Medulla oblongata (tissue), 1 donor: Measurements from ENCODE around the gene NPY4R.
"Not testable (repeated sequence)": the region's sequence is repeated elsewhere in the genome, so short reads cannot be mapped to it uniquely, and the experiment has no call there.

Experiments used
- DNase-seq: peaks from one replicate; pipeline ENCODE4 v3.0.0-alpha.2; 2015; ENCODE audit errors: extremely low spot score

Gene NPY4R, protein sequence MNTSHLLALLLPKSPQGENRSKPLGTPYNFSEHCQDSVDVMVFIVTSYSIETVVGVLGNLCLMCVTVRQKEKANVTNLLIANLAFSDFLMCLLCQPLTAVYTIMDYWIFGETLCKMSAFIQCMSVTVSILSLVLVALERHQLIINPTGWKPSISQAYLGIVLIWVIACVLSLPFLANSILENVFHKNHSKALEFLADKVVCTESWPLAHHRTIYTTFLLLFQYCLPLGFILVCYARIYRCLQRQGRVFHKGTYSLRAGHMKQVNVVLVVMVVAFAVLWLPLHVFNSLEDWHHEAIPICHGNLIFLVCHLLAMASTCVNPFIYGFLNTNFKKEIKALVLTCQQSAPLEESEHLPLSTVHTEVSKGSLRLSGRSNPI

GRCh38 chr10:46465765-46466164, at the start of gene NPY4R:
Gene NPY4R, minus strand, starts transcription at chr10:46465958. Its CDS starts 3,323 bp downstream, at chr10:46462635.
- not testable (repeated sequence) for DNase-seq

- no peak for DNase-seq
Measured at GRCh38 chr10:46515366-46515765, 49.6 kb upstream of the NPY4R start.

GRCh38 chr10:46514899-46515298, 49.1 kb upstream of the NPY4R start:
- no peak for DNase-seq

DNA sequence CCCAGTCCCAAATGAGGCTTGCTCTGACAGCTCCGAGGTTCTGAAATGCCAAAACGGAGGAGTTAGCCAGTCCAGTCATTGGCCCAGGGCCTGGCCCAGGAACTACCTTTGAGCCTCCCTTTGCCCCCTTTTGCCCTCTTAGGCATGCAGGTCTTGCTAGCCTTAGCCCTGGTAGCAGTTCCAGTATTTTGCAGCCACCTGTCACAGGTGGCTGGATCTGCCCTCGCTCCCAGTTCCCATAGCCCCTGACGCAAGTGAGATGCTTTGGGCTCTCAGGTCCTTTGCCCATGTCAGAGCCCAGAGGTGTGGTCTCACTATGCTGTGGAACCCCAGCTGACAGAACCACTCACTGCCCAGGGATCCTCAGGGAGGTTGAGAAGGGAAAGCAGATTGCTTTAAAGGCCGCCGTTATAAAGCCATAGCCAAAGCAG, 48.7 kb upstream of the NPY4R start:
- no peak for DNase-seq

- DNase-seq: not testable (repeated sequence)
Measured at GRCh38 chr10:46513333-46513732, 47.6 kb upstream of the NPY4R start.

DNA sequence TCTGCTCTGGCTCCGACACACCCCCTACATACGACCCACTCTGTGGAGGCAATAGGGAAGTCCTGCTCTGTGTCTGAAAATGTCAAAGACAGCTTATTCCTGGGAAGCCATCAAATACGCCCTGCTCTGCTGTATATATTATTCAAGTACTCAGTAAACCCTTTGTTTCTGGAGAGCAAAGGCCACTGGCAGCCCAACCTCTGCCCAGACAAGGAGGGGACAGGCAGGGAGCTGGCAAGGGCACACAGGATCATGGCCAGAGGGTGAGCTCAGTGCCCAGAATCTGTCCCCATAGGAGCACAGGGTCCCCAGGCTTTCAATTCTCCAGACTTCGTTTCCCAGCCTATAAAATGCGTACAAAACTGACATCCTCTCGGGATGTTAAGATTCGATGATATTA, 47.0 kb upstream of the NPY4R start:
- not testable (repeated sequence) for DNase-seq

DNA sequence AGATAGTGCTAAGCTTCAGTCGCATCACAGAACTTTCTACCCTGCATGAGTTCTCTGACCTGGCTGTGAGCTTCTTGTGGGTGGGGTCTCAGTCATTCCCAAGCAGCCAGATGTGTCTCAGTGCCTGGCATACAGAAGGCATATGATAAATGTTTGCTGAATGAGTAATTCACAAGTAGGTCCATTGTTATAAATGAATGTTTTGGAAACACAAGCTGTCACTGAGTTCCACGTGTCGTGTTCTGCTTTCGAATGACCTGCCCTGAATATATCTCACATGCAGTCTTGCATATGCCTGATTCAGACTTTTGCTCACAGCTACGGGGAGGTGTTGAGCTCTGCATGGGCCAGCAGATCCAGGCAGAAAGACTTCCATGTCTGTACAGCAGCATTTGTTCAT, 46.2 kb upstream of the NPY4R start:
- not testable (repeated sequence) for DNase-seq

- DNase-seq: not testable (repeated sequence)
Measured at GRCh38 chr10:46499990-46500389, 34.2 kb upstream of the NPY4R start.

GRCh38 chr10:46498985-46499703, 33.4 kb upstream of the NPY4R start:
- DNase-seq: not testable (repeated sequence)

DNA sequence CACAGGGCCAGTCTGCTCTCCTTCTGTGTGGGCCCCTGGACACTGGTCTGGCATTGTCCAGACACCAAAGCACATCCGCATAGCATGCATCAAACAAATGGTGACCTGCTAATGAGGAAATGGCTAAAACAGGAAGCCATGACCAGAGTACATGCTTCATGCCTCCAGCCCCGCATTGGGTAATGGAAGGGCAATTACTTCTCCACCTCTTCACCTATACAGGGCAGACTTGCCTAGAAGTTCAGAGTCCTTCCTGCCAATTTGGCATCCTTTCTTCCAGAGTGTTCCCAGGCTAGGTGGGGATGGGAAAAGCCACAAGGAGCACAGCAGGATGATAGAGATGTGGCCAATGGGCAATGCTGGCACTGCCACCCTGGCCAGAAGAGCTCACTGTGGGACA, 32.1 kb upstream of the NPY4R start:
- DNase-seq: not testable (repeated sequence)

GRCh38 chr10:46497401-46497800, 31.6 kb upstream of the NPY4R start:
- DNase-seq: not testable (repeated sequence)

DNA sequence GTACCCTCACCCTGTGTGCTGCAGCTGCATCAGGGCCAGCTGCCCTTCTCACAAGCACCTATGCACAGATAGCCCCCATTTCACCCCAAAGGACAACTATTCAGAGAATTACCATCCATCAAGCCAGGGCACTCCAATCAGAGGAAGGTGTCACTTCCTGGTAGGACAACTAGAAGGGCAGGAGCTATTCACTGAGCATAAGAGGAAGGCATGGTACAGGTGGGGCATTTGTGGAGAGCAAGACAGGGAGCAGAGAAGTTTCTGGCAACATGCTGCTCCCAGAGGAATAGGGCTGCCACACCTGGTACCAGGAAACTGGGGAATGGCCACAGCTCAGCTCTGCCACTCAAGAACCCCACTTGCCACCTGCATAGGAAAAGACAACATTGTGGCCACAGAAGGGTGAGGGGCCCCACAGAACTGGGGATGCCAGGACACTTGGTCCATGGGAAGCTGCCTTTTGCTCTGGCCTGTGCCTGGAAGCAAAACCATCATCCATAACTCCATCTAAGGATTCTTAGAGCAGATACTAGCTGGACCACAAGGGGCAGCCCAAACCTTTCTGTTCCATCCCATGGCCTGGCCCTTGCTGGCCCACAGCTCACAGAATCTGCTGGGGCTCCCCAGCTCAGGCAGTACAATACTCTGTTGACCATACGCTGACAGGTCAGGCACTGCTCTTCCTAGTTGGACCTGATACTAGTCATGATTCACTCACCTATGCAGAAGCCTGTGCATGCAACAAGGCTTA, 25.8 kb upstream of the NPY4R start:
- not testable (repeated sequence) for DNase-seq

GRCh38 chr10:46490285-46490684, 24.5 kb upstream of the NPY4R start:
- not testable (repeated sequence) for DNase-seq

DNA sequence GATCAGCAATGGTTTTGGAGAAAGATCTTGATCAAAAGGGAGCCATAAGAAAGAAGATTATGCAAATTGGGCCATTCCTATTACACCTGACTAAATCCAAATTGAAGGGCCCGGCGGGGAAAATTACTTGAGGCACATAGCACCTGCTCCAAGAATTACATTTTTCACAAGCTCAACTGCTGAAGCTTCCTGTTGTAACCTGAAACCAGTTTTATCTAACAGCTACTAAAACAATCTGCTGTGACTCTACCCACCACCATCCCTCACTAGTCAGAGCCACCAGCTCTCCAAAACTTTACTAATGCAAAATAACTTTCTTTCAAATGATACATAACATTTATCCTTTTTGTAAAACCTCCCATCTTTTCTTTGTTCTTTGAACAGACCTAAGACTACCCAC, 20.7 kb upstream of the NPY4R start:
- not testable (repeated sequence) for DNase-seq

GRCh38 chr10:46474746-46475320, 9.1 kb upstream of the NPY4R start:
- DNase-seq: not testable (repeated sequence)

DNA sequence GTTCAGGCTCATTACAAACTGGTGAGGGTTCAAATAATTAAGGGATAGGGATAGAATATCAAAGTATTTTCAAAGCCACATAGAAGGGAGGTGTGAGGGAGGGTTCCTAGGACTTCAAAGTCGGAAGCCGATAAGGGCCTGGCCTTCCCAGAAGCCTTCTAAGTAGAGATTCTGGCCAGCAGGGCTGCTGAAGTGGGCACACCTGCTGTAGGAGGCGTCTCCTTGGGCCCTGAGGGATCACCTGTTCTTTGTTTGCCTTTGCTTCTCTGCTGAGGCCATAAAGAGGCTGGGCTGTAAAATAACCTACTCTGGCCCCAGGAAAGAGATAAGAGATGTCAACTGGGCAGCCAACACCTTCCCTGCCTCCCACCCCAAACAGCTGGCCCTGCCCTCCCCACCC, 8.0 kb upstream of the NPY4R start:
- DNase-seq: not testable (repeated sequence)

DNA sequence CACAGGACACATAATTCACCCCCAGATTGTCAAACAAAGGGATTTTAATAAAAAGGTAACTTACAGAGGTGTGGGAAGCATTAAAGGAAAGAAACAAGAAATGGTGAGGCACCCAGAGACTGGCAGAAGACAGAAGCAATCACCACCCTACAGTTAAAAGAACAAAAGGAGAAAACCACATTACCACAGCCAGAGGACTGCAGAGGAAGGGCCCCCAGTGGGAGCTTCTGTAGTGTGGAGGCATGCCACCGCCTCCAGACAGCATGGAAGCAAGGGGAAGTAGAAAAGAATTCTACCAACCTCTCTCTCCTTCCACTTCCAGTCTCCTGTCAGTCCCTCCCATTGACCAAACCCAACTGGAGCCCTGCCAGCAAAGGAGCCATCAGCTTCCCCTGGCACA, 4.4 kb upstream of the NPY4R start:
- not testable (repeated sequence) for DNase-seq

GRCh38 chr10:46468119-46468809, 2.5 kb upstream of the NPY4R start:
- not testable (repeated sequence) for DNase-seq

DNA sequence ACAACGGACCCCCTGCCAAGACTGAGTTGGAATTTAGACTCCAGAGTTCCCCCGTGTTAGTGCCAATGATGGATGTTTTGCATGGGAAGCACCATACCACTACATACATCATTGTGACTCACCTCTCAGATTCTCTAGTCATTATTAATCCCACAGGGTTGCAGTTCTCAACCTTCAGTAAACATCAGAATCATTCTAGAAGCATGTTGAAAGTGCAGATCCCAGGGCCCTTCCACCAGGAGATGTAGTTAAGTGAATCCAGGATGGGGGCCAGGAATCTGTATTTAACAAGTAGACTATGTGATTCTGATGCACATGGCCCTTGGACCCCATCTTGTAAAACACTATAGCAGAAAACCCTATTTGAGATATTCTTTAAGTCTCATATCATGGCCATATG, 2.1 kb downstream of the NPY4R start:
- DNase-seq: not testable (repeated sequence)

DNA sequence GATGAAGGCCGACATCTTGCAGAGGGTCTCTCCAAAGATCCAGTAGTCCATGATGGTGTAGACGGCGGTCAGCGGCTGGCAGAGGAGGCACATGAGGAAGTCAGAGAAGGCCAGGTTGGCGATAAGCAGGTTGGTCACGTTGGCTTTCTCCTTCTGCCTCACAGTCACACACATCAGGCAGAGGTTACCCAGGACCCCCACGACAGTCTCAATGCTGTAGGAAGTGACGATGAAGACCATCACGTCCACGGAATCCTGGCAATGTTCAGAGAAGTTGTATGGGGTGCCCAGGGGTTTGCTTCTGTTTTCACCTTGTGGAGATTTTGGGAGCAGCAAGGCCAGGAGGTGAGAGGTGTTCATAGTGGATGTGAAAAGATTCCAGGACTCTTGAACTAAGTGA, 3.5 kb downstream of the NPY4R start:
- DNase-seq: not testable (repeated sequence)

- not testable (repeated sequence) for DNase-seq
Measured at GRCh38 chr10:46459579-46459978, 6.2 kb downstream of the NPY4R start.
